ENCODE measurements around the gene NDP.

GRCh38 chrX:44017676-44018075, 44.5 kb upstream of the NDP start:
- TF ChIP-seq CTCF (IDR thresholded peaks at IDR 0.05) (no peak), EP300 (IDR thresholded peaks at IDR 0.05; ENCODE audit: low read depth) (no peak), POLR2AphosphoS5 (IDR thresholded peaks at IDR 0.05) (no peak), POLR2A (IDR thresholded peaks at IDR 0.05) (no peak)
